ENCODE results near the gene F2RL1.
"Not testable (repeated sequence)": the region's sequence is repeated elsewhere in the genome, so short reads cannot be mapped to it uniquely, and the experiment has no call there.

DNA sequence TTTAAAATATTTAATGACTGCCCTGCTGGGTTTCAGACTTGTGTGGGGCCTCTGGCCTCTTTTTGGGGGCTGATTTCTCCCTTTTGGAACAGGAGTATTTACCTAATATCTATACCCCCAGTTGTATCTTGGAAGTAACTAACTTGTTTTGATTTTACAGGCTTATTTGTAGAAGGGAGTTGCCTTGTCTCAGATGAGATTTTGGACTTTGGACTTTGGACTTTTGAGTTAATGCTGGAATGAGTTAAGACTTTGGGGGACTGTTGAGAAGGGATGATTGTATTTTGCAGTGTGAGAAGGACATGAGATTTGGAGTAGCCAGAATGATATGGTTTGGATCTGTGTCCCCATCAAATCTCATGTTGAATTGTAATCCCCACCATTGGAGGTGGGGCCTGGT is 36.7 kb downstream of the F2RL1 start:
- not testable (repeated sequence) for TF ChIP-seq POLR2A, CTCF (IDR thresholded peaks at IDR 0.05)
